Measurements from ENCODE around the gene HERC5. TPM values are rescaled to one million over a fixed set of nuclear protein-coding genes. Genes with fewer than 3 reads are reported as not detected.

The HERC5 gene
- total RNA-seq, 1 donor: 1.4 TPM

DNA sequence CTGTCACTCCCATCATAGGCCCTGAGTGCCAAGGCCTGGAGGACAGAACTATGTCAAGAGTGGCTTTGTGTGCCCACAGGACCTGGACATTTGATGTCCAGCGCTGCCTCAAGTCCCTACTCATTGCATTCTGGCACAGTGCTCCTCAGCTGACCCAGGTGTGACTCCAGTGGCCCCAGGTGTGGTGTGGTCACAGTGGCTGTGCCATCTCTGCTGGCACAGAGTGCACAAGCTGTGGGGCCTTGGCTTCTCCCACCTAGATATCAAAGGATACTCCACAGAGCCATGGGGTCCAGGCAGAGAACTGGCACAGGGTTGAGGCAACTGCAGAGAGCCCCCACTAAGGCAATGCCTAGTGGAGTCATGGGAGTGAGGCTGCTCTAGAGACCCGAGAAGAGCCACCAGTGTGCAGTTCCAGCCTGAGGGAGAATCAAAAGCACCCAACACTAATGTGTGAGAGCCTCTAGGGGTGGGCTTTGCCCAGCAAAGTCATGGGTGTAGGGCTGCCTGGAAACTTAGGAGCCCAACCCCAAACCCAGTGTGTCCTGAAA, 41.0 kb downstream of the HERC5 start:
- no peak overlapping the region for H3K4me2 ChIP-seq (ENCODE audit: insufficient read depth, low read length)
- H3K4me1 ChIP-seq (ENCODE audit: insufficient read depth, low read length): no peaks in the 10 kb centered on the region
- H3K27ac ChIP-seq (ENCODE audit: low read depth, low read length): no peak overlapping the region
- no peaks in the 10 kb centered on the region for H3K9me3 ChIP-seq (ENCODE audit: low read depth, low read length)
- no peaks in the 10 kb centered on the region for H3K79me2 ChIP-seq (ENCODE audit: insufficient read depth, low read length)
- no peak overlapping the region for H3K4me3 ChIP-seq (ENCODE audit: insufficient read depth, low read length)
- no peaks in the 10 kb centered on the region for H3K36me3 ChIP-seq (ENCODE audit: insufficient read depth, low read length)
- no peak overlapping the region for H2AFZ ChIP-seq (ENCODE audit: low read length)
- no peaks in the 10 kb centered on the region for H4K20me1 ChIP-seq (ENCODE audit: insufficient read depth, low read length)
- DNase-seq (ENCODE audit: insufficient read length, low spot score, missing footprints): no peak
- no peak for TF ChIP-seq CTCF (IDR thresholded peaks at IDR 0.05; ENCODE audit: extremely low read depth, low read depth, low read length)
- peaks cover 9% of the 10 kb centered on the region for H3K27me3 ChIP-seq (ENCODE audit: insufficient read depth, low read length)

GRCh38 chr4:88503344-88503743, 46.4 kb downstream of the HERC5 start:
- no peak overlapping the region for H3K4me3 ChIP-seq (ENCODE audit: insufficient read depth, low read length)
- H3K4me2 ChIP-seq (ENCODE audit: insufficient read depth, low read length): no peak overlapping the region
- no peaks in the 10 kb centered on the region for H3K36me3 ChIP-seq (ENCODE audit: insufficient read depth, low read length)
- no peak overlapping the region for H2AFZ ChIP-seq (ENCODE audit: low read length)
- DNase-seq (ENCODE audit: insufficient read length, low spot score, missing footprints): no peak
- no peaks in the 10 kb centered on the region for H4K20me1 ChIP-seq (ENCODE audit: insufficient read depth, low read length)
- no peak overlapping the region for H3K27ac ChIP-seq (ENCODE audit: low read depth, low read length)
- no peaks in the 10 kb centered on the region for H3K4me1 ChIP-seq (ENCODE audit: insufficient read depth, low read length)
- no peaks in the 10 kb centered on the region for H3K9me3 ChIP-seq (ENCODE audit: low read depth, low read length)
- no peaks in the 10 kb centered on the region for H3K79me2 ChIP-seq (ENCODE audit: insufficient read depth, low read length)
- H3K27me3 ChIP-seq (ENCODE audit: insufficient read depth, low read length): peaks cover 6% of the 10 kb centered on the region
- no peak for TF ChIP-seq CTCF (IDR thresholded peaks at IDR 0.05; ENCODE audit: extremely low read depth, low read depth, low read length)

DNA sequence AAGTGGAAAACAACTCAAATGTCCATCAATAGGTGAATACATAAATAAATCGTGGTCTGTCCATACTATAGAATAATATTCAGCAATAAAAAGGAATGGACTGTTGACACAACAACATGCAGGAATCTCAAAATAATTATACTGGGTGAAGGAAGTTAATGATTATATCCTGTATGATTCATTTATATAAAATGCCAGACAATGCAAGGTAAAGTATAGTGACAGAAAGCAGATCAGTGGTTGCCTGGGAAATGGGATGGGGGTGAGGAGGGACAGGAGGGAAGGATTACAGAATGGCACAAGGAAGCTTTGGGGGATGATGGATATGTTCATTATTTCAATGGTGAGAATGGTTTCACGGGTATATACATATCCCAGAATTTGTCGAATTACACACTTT, 54.3 kb downstream of the HERC5 start:
- H3K27me3 ChIP-seq (ENCODE audit: insufficient read depth, low read length): peaks cover 8% of the 10 kb centered on the region
- no peak for DNase-seq (ENCODE audit: insufficient read length, low spot score, missing footprints)
- H3K36me3 ChIP-seq (ENCODE audit: insufficient read depth, low read length): no peaks in the 10 kb centered on the region
- no peaks in the 10 kb centered on the region for H3K4me1 ChIP-seq (ENCODE audit: insufficient read depth, low read length)
- H3K4me2 ChIP-seq (ENCODE audit: insufficient read depth, low read length): no peak overlapping the region
- no peaks in the 10 kb centered on the region for H3K9me3 ChIP-seq (ENCODE audit: low read depth, low read length)
- H2AFZ ChIP-seq (ENCODE audit: low read length): no peak overlapping the region
- H4K20me1 ChIP-seq (ENCODE audit: insufficient read depth, low read length): no peaks in the 10 kb centered on the region
- TF ChIP-seq CTCF (IDR thresholded peaks at IDR 0.05; ENCODE audit: extremely low read depth, low read depth, low read length): no peak
- H3K4me3 ChIP-seq (ENCODE audit: insufficient read depth, low read length): no peak overlapping the region
- H3K27ac ChIP-seq (ENCODE audit: low read depth, low read length): no peak overlapping the region
- H3K79me2 ChIP-seq (ENCODE audit: insufficient read depth, low read length): no peaks in the 10 kb centered on the region

DNA sequence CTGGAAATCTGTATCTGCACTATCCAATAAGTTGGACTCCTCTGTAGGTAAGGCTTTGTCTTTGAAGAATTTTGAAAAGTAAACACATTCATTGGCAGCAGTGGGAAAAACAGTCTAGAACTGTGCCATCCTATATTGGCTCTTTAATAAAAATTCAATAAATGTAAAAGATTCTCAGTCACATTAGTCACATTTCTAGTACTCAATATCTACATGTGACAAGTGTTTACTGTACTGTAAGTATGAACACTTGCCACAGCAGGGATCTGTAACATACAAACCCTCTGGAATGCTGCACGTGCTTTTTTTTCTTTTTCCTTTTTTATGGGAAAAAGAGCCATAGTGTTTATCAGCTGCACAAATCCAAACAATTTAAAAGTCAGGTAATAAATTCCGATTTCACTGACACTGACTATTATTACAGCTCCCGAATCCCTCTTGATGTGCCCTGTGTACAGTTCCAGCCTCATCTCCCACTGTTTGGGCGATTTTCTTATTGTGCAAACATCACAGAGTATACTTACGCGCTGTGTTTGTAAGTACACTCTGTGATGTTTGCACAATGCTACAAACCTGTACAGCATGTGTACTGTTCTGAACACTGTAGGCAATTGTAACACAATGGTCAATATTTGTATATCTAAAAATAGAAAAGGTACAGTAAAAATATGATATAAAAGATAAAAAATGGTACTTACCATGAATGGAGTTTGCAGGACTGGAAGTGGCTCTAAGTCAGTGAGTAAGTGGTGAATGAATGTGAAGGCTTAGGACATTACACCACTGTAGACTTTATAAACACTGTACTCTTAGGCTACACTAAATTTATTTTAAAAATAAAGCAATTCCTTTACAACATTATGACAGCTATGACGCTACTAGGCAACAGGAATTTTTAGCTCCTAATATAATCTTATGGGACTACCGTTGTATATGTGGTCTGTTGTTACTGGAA, 57.9 kb downstream of the HERC5 start:
- Histone ChIP-seq H3K27ac (ENCODE audit: low read depth, low read length) (no peak overlapping the region), H3K36me3 (ENCODE audit: insufficient read depth, low read length) (no peaks in the 10 kb centered on the region), H3K4me3 (ENCODE audit: insufficient read depth, low read length) (no peak overlapping the region), H3K4me2 (ENCODE audit: insufficient read depth, low read length) (no peak overlapping the region), H4K20me1 (ENCODE audit: insufficient read depth, low read length) (no peaks in the 10 kb centered on the region), H3K27me3 (ENCODE audit: insufficient read depth, low read length) (no peaks in the 10 kb centered on the region), H3K4me1 (ENCODE audit: insufficient read depth, low read length) (no peaks in the 10 kb centered on the region), H2AFZ (ENCODE audit: low read length) (no peak overlapping the region), H3K9me3 (ENCODE audit: low read depth, low read length) (no peaks in the 10 kb centered on the region), H3K79me2 (ENCODE audit: insufficient read depth, low read length) (no peaks in the 10 kb centered on the region)
- TF ChIP-seq CTCF (IDR thresholded peaks at IDR 0.05; ENCODE audit: extremely low read depth, low read depth, low read length): no peak
- no peak for DNase-seq (ENCODE audit: insufficient read length, low spot score, missing footprints)

All from osteoblast (primary cell).